OCI-LY1 (cell line): ENCODE measurements around the gene NPAS1.

ENCODE experiments used
- EZH2 ChIP-seq: fragments of 200-600 bp; sonication (generic), shearing (Covaris generic); IDR thresholded peaks from 2 replicates; pipeline ENCODE4 v1.8.0; 2017; ENCODE audit warnings: borderline replicate concordance, mixed run types, mild to moderate bottlenecking, antibody characterized with exemption, low read length, moderate library complexity, mixed read lengths
- TF ChIP-seq, protein P1 (sequence below): fragments of 200-600 bp; sonication (generic), shearing (Covaris generic); IDR thresholded peaks from 2 replicates; pipeline ENCODE4 v1.5.1; 2017; ENCODE audit warnings: mild to moderate bottlenecking, antibody characterized with exemption, low read length, moderate library complexity, mixed read lengths

DNA sequence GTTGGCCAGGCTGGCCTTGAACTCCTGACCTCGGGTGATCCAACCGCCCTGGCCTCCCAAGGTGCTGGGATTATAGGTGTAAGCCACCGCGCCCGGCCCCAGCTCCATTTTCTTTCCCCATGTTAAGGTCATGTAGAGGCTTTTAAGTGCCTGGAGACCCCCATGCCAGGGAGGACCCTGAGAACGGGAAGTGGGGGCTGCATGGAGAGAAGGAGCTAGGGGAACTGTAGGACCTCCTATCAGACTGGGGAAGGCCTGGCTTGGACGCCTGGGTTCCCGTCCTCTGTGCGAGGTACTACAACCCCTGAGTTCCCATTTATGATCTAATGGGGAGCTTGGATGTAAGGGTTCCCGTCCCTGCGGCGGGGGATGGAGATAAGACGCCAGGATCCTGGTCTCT, 714 bp upstream of the NPAS1 start:
- TF ChIP-seq, protein P1, sequence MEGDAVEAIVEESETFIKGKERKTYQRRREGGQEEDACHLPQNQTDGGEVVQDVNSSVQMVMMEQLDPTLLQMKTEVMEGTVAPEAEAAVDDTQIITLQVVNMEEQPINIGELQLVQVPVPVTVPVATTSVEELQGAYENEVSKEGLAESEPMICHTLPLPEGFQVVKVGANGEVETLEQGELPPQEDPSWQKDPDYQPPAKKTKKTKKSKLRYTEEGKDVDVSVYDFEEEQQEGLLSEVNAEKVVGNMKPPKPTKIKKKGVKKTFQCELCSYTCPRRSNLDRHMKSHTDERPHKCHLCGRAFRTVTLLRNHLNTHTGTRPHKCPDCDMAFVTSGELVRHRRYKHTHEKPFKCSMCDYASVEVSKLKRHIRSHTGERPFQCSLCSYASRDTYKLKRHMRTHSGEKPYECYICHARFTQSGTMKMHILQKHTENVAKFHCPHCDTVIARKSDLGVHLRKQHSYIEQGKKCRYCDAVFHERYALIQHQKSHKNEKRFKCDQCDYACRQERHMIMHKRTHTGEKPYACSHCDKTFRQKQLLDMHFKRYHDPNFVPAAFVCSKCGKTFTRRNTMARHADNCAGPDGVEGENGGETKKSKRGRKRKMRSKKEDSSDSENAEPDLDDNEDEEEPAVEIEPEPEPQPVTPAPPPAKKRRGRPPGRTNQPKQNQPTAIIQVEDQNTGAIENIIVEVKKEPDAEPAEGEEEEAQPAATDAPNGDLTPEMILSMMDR: no peak
- no peak for TF ChIP-seq EZH2
